ENCODE results near the gene KRTAP4-8. TPM values are rescaled to one million over a fixed set of nuclear protein-coding genes. Genes with fewer than 3 reads are reported as not detected.
"Not testable (repeated sequence)": the region's sequence is repeated elsewhere in the genome, so short reads cannot be mapped to it uniquely, and the experiment has no call there.

Gene KRTAP4-8
- total RNA-seq, 2 donors from 2014 or later: not detected

GRCh38 chr17:41071606-41072360 lies 26.2 kb downstream of the KRTAP4-8 start:
- DNase-seq (ENCODE audit: low spot score): no peak

GRCh38 chr17:41069031-41069430 lies 28.9 kb downstream of the KRTAP4-8 start:
- H3K36me3 ChIP-seq: no peaks in the 10 kb centered on the region
- no peaks in the 10 kb centered on the region for H3K9me3 ChIP-seq

More at GRCh38 chr17:41071606-41072360, 26.2 kb downstream of the KRTAP4-8 start:
- H3K9me3 ChIP-seq: no peaks in the 10 kb centered on the region
- no peak overlapping the region for H3K4me3 ChIP-seq
- H3K36me3 ChIP-seq: no peaks in the 10 kb centered on the region
- no peak overlapping the region for H3K27ac ChIP-seq
- TF ChIP-seq CTCF (IDR thresholded peaks at IDR 0.05): no peak
- no peaks in the 10 kb centered on the region for H3K27me3 ChIP-seq
- no peaks in the 10 kb centered on the region for H3K4me1 ChIP-seq

GRCh38 chr17:41067281-41067680 lies 30.7 kb downstream of the KRTAP4-8 start:
- Histone ChIP-seq H3K27me3 (no peaks in the 10 kb centered on the region), H3K4me3 (no peak overlapping the region), H3K9me3 (no peaks in the 10 kb centered on the region), H3K36me3 (no peaks in the 10 kb centered on the region), H3K27ac (no peak overlapping the region), H3K4me1 (no peaks in the 10 kb centered on the region)
- TF ChIP-seq CTCF (IDR thresholded peaks at IDR 0.05): no peak
- DNase-seq (ENCODE audit: low spot score): no peak

More at GRCh38 chr17:41069031-41069430, 28.9 kb downstream of the KRTAP4-8 start:
- Histone ChIP-seq H3K27ac (no peak overlapping the region), H3K4me1 (no peaks in the 10 kb centered on the region), H3K27me3 (no peaks in the 10 kb centered on the region), H3K4me3 (no peak overlapping the region)
- no peak for TF ChIP-seq CTCF (IDR thresholded peaks at IDR 0.05)
- no peak for DNase-seq (ENCODE audit: low spot score)

GRCh38 chr17:41065829-41066624 lies 31.9 kb downstream of the KRTAP4-8 start, which contains the start of gene KRTAP2-4:
TSS of gene KRTAP2-4 (minus strand) at chr17:41065879. CDS start at chr17:41065845, 34 bp downstream.
- H3K36me3 ChIP-seq: no peaks in the 10 kb centered on the region
- no peak for DNase-seq (ENCODE audit: low spot score)
- H3K4me1 ChIP-seq: no peaks in the 10 kb centered on the region
- H3K27ac ChIP-seq: no peak within 1 kb of the TSS
- no peaks in the 10 kb centered on the region for H3K9me3 ChIP-seq
- H3K4me3 ChIP-seq: no peak within 1 kb of the TSS
- H3K27me3 ChIP-seq: no peaks in the 10 kb centered on the region
- no peak for TF ChIP-seq CTCF (IDR thresholded peaks at IDR 0.05)

- not testable (repeated sequence) for DNase-seq (ENCODE audit: low spot score); H3K4me1 ChIP-seq; H3K27me3 ChIP-seq; H3K27ac ChIP-seq; H3K9me3 ChIP-seq; H3K4me3 ChIP-seq; H3K36me3 ChIP-seq
These were observed 32.8 kb downstream of the KRTAP4-8 start for GRCh38 chr17:41065016-41065689.

- TF ChIP-seq CTCF (IDR thresholded peaks at IDR 0.05): no peak
- H3K27ac ChIP-seq: no peak overlapping the region
- H3K4me1 ChIP-seq: no peaks in the 10 kb centered on the region
- no peaks in the 10 kb centered on the region for H3K27me3 ChIP-seq
- no peaks in the 10 kb centered on the region for H3K9me3 ChIP-seq
- H3K36me3 ChIP-seq: no peaks in the 10 kb centered on the region
- DNase-seq (ENCODE audit: low spot score): no peak
- H3K4me3 ChIP-seq: no peak overlapping the region
These were observed 33.6 kb downstream of the KRTAP4-8 start for GRCh38 chr17:41064301-41064700.

Data from right atrium auricular region (tissue), 2 donors.